ENCODE results near the gene CDC25A.
"Not testable (repeated sequence)": the region's sequence is repeated elsewhere in the genome, so short reads cannot be mapped to it uniquely, and the experiment has no call there.

CDC25A gene

GRCh38 chr3:48188266-48189201, at the start of gene CDC25A:
Gene CDC25A (minus strand): TSS chr3:48188417. CDS start chr3:48187947, 470 bp downstream.
- peak; percentile 67 to 96 (median 90) for DNase-seq

- no peak for DNase-seq
Observed at GRCh38 chr3:48236531-48236930, 48.3 kb upstream of the CDC25A start.

- no peak for DNase-seq
Observed at GRCh38 chr3:48233542-48233941, 45.3 kb upstream of the CDC25A start.

GRCh38 chr3:48232734-48233133, 44.5 kb upstream of the CDC25A start:
- DNase-seq = peak in 11 of 14 donors; percentile 5 to 52 (median 43)

- DNase-seq = no peak
Observed at GRCh38 chr3:48232232-48232631, 44.0 kb upstream of the CDC25A start.

- DNase-seq = no peak
Observed at GRCh38 chr3:48226939-48227338, 38.7 kb upstream of the CDC25A start.

GRCh38 chr3:48225587-48225986, 37.4 kb upstream of the CDC25A start:
- DNase-seq = no peak

GRCh38 chr3:48222616-48223513, 34.6 kb upstream of the CDC25A start, which contains the start of gene CAMP:
Gene CAMP (plus strand): TSS chr3:48223495. CDS start chr3:48223512, 17 bp downstream.
- peak in 8 of 14 donors; percentile 2 to 67 (median 17) for DNase-seq

- DNase-seq = no peak
Observed at GRCh38 chr3:48220746-48221145, 32.5 kb upstream of the CDC25A start.

- DNase-seq = peak in 1 of 14 donors; percentile 30
Observed at GRCh38 chr3:48219543-48219942, 31.3 kb upstream of the CDC25A start.

GRCh38 chr3:48218537-48218936, 30.3 kb upstream of the CDC25A start:
- DNase-seq = no peak

GRCh38 chr3:48217449-48217848, 29.2 kb upstream of the CDC25A start:
- DNase-seq = peak in 1 of 14 donors; percentile 38

GRCh38 chr3:48215876-48216275, 27.7 kb upstream of the CDC25A start:
- peak in 9 of 14 donors; percentile 8 to 83 (median 35) for DNase-seq

GRCh38 chr3:48215466-48215865, 27.2 kb upstream of the CDC25A start:
- DNase-seq = peak in 3 of 14 donors; percentile 27 to 83 (median 33)

GRCh38 chr3:48215019-48215418, 26.8 kb upstream of the CDC25A start:
- DNase-seq = peak in 1 of 14 donors; percentile 8

GRCh38 chr3:48214225-48214624, 26.0 kb upstream of the CDC25A start:
- DNase-seq = no peak

- not testable (repeated sequence) for DNase-seq
Observed at GRCh38 chr3:48211776-48212175, 23.6 kb upstream of the CDC25A start.

- not testable (repeated sequence) for DNase-seq
Observed at GRCh38 chr3:48210534-48210933, 22.3 kb upstream of the CDC25A start.

- DNase-seq = no peak
Observed at GRCh38 chr3:48209445-48209844, 21.2 kb upstream of the CDC25A start.

GRCh38 chr3:48208076-48208475, 19.9 kb upstream of the CDC25A start:
- no peak for DNase-seq

GRCh38 chr3:48202632-48203031, 14.4 kb upstream of the CDC25A start:
- no peak for DNase-seq

- no peak for DNase-seq
Observed at GRCh38 chr3:48199117-48199516, 10.9 kb upstream of the CDC25A start.

- no peak for DNase-seq
Observed at GRCh38 chr3:48196611-48197010, 8.4 kb upstream of the CDC25A start.

Data from C1 segment of cervical spinal cord (tissue), 14 donors.